Tibial nerve (tissue), 4 donors: ENCODE data around the gene SLC39A10. TPM values are rescaled to one million over a fixed set of nuclear protein-coding genes. Genes with fewer than 3 reads are reported as not detected.

Experiments used
- DNase-seq, 2 donors: peaks; one replicate each; pipeline ENCODE4 v3.0.0-alpha.2; 2019; ENCODE audit warnings: low spot score in 2 of 2
- H3K27ac ChIP-seq, 4 donors: fragments of 200-600 bp; sonication (generic) in 3 of 4; one replicate each; pipeline ENCODE4 v1.5.1; 2017 to 2019; ENCODE audit warnings: mild to moderate bottlenecking in 1 of 4
- H3K27me3 ChIP-seq, 2 donors: fragments of 200-600 bp; sonication (generic) in 1 of 2; one replicate each; pipeline versions ENCODE4 v1.5.1 to v1.6.0; 2017 to 2019
- H3K36me3 ChIP-seq, 3 donors: fragments of 200-600 bp; sonication (generic); one replicate each; pipeline ENCODE4 v1.5.1; 2018 to 2019
- H3K4me1 ChIP-seq, 4 donors: fragments of 200-600 bp; sonication (generic) in 3 of 4; one replicate each; pipeline ENCODE4 v1.5.1; 2017 to 2019
- H3K4me3 ChIP-seq, 4 donors: fragments of 200-600 bp; sonication (generic) in 3 of 4; one replicate each; pipeline ENCODE4 v1.5.1; 2017 to 2019; ENCODE audit warnings: mild to moderate bottlenecking in 1 of 4, moderate library complexity in 1 of 4
- H3K9me3 ChIP-seq, 4 donors: fragments of 200-600 bp; sonication (generic) in 3 of 4; one replicate each; pipeline ENCODE4 v1.5.1; 2017 to 2019
- EP300 ChIP-seq, 2 donors: sonication (generic); formaldehyde crosslinking; IDR thresholded peaks; one replicate each; pipeline ENCODE4 v1.6.1; 2017; ENCODE audit warnings: antibody characterized with exemption in 2 of 2, mild to moderate bottlenecking in 1 of 2
- POLR2A ChIP-seq, 2 donors: fragments of 450-650 bp; IDR thresholded peaks; one replicate each; pipeline ENCODE4 v1.6.1; 2017; ENCODE audit warnings: antibody characterized with exemption in 2 of 2, mild to moderate bottlenecking in 2 of 2, moderate library complexity in 2 of 2
- WGBS, 2 donors: methylation state at CpG; one replicate each; pipeline ENCODE4 v1.1.5; 2018; 5-methylcytosine and 5-hydroxymethylcytosine counted together
- total RNA-seq, 4 donors: library from RNA; depleted of rRNA; stranded (reverse); fragments of >200 nt; gene quantifications; one replicate each; pipeline ENCODE4 v1.1.0, GENCODE V29; 2016
- TF ChIP-seq, protein P1 (sequence below), 5 experiments: fragments of 200-600 bp in 3 of 5; fragments of 450-650 bp in 2 of 5; sonication (generic) in 3 of 5; IDR thresholded peaks; one replicate each; pipeline ENCODE4 v1.5.1; 2016 to 2019; ENCODE audit warnings: antibody characterized with exemption in 5 of 5, mild to moderate bottlenecking in 3 of 5, moderate library complexity in 2 of 5

The SLC39A10 gene
- total RNA-seq, 4 donors from 2014 or later: 17.7 to 24.9 (median 20.7) TPM

DNA sequence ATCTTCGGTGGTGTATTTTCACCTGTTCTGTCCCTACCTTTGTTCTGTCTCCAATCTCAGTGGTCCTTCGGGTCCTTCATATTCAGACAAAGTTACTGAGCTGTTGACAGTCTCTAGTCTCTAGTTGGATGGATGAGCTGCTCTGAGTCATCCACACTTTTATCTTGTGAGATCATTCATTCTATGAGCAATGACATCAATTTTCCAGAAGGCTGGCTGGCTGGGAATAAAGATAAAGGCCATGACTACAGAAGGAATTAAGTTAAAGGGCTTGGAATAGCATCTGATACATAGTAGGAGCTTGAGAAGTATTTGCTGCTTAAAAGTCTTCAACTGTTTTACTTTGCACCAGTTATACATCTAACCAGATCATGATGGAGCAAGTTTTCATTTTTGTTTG is 43.1 kb upstream of the SLC39A10 start:
- Histone ChIP-seq H3K9me3 (no peaks in the 10 kb centered on the region), H3K27me3 (no peaks in the 10 kb centered on the region), H3K27ac (no peak overlapping the region), H3K4me3 (no peak overlapping the region), H3K4me1 (peaks cover 0 to 16% (median 0%) of the 10 kb centered on the region in 4 donors), H3K36me3 (no peaks in the 10 kb centered on the region)
- TF ChIP-seq, protein P1, sequence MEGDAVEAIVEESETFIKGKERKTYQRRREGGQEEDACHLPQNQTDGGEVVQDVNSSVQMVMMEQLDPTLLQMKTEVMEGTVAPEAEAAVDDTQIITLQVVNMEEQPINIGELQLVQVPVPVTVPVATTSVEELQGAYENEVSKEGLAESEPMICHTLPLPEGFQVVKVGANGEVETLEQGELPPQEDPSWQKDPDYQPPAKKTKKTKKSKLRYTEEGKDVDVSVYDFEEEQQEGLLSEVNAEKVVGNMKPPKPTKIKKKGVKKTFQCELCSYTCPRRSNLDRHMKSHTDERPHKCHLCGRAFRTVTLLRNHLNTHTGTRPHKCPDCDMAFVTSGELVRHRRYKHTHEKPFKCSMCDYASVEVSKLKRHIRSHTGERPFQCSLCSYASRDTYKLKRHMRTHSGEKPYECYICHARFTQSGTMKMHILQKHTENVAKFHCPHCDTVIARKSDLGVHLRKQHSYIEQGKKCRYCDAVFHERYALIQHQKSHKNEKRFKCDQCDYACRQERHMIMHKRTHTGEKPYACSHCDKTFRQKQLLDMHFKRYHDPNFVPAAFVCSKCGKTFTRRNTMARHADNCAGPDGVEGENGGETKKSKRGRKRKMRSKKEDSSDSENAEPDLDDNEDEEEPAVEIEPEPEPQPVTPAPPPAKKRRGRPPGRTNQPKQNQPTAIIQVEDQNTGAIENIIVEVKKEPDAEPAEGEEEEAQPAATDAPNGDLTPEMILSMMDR (IDR thresholded peaks at IDR 0.05): no peak
- no peak for TF ChIP-seq EP300 (IDR thresholded peaks at IDR 0.05)
- TF ChIP-seq POLR2A (IDR thresholded peaks at IDR 0.05): no peak
- 59 to 67% methylated on average over 2 of the region's 2 CpGs for WGBS, 2 donors
- DNase-seq: no peak

DNA sequence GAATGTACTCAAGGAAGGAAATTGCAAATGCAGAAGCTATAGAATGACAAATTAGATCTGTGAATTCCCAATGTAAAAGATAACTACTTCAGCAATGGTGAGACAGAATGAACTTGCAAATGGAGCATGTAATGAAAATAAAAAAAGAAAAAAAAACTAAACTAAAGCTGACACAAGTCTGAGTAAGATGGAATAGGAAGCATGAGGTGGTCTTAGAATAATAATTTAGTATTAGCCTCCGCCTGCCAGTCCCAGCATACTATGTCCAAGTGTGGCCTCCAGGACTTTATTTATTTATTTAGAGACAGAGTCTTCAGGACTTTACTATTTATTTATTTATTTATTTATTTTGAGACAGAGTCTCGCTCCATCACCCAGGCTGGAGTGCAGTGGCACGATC is 37.4 kb upstream of the SLC39A10 start:
- no peak overlapping the region for H3K4me3 ChIP-seq
- no peaks in the 10 kb centered on the region for H3K4me1 ChIP-seq
- no peaks in the 10 kb centered on the region for H3K36me3 ChIP-seq
- 93 to 95% methylated on average over 3 of the region's 3 CpGs for WGBS, 2 donors
- no peaks in the 10 kb centered on the region for H3K9me3 ChIP-seq
- TF ChIP-seq POLR2A (IDR thresholded peaks at IDR 0.05): no peak
- no peaks in the 10 kb centered on the region for H3K27me3 ChIP-seq
- DNase-seq: no peak
- no peak overlapping the region for H3K27ac ChIP-seq

DNA sequence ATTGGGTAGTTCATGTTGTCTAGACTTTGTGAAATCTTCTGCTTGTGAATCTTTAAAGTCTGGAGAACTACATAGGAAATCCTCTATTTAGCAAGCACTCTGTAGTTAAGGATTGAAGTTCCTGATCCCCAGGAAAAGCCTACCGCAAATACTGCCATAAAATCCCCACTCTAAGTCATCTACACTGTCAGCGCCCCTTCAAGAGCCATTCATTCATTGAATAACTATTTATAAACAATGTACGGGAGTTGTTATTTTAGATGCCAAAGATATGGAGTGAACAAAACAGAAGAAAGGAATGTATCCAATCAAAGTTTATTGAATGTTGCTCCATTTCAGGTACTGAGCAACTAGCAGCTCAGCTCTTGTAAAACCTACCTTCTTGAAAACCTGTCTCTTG is 36.5 kb upstream of the SLC39A10 start:
- Histone ChIP-seq H3K4me3 (no peak overlapping the region), H3K9me3 (no peaks in the 10 kb centered on the region), H3K4me1 (no peaks in the 10 kb centered on the region), H3K36me3 (no peaks in the 10 kb centered on the region), H3K27me3 (no peaks in the 10 kb centered on the region), H3K27ac (no peak overlapping the region)
- TF ChIP-seq POLR2A (IDR thresholded peaks at IDR 0.05): no peak
- TF ChIP-seq EP300 (IDR thresholded peaks at IDR 0.05): no peak
- TF ChIP-seq, protein P1 (IDR thresholded peaks at IDR 0.05): no peak
- WGBS, 2 donors: 51 to 54% methylated on average over 3 of the region's 3 CpGs
- DNase-seq: no peak

DNA sequence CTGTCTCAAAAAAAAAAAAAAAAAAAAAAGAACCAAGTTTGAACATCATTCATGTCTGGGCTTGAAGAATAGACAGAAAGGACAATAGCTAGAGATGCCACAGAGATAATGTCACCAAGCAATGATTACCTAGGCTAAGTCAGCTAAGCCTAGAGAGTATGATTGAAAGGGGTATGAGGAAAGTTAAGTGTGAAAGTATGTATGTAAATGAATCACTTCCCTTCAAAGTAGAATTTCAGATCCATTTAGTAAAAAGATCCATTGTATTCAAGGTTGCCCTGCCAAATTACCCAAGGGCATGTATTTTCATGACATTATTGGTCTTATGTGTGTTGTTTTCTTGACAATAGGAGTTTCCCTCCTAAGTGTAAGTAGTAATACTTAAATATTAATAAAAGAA is 34.1 kb upstream of the SLC39A10 start:
- Histone ChIP-seq H3K36me3 (no peaks in the 10 kb centered on the region), H3K4me3 (no peak overlapping the region), H3K4me1 (no peaks in the 10 kb centered on the region), H3K27me3 (no peaks in the 10 kb centered on the region), H3K9me3 (no peaks in the 10 kb centered on the region), H3K27ac (no peak overlapping the region)
- no peak for DNase-seq
- TF ChIP-seq, protein P1 (IDR thresholded peaks at IDR 0.05): no peak
- TF ChIP-seq POLR2A (IDR thresholded peaks at IDR 0.05) (no peak), EP300 (IDR thresholded peaks at IDR 0.05) (no peak)

DNA sequence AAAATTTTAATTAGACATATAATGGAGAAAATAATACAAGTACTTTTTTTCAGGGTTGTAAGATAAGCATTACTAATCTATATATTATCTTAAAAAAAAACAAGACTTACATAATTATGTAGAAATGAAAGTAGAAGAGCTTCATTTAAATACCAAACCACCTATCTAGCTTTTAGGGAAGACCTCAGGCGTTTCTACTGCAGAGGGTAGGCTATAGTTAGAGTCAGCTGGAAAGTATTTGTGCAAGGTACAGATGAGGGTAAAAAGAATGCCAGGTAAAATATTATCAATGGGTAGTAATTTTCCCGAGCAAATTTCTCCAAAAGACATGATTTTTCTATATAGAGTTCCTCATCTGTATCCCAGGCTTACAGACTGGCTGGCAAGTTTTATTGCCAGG is 30.5 kb upstream of the SLC39A10 start:
- Histone ChIP-seq H3K27ac (no peak overlapping the region), H3K9me3 (no peaks in the 10 kb centered on the region), H3K36me3 (no peaks in the 10 kb centered on the region), H3K27me3 (no peaks in the 10 kb centered on the region), H3K4me1 (no peaks in the 10 kb centered on the region), H3K4me3 (no peak overlapping the region)
- TF ChIP-seq POLR2A (IDR thresholded peaks at IDR 0.05): no peak
- TF ChIP-seq, protein P1 (IDR thresholded peaks at IDR 0.05): no peak
- TF ChIP-seq EP300 (IDR thresholded peaks at IDR 0.05): no peak
- 84 to 89% methylated on average over 2 of the region's 2 CpGs for WGBS, 2 donors
- no peak for DNase-seq

DNA sequence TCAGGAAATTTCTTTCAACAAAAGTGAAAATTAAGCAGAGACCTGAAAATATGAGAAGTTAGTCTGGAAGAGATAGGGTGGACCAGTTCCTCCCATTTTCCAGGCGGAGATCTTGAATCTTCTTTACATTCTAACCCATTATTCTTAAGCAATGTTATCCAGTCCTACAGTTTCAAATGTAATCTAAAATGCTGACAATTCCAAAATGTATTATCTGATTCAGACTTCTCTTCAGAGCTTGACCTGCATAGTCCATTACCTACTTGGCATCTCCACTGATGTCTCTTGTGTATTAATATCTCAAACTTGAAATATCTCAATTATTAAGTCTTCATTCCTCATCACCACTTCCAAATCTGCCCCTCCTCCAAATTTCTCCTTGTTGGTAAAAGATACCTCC is 28.4 kb upstream of the SLC39A10 start:
- Histone ChIP-seq H3K4me3 (no peak overlapping the region), H3K36me3 (no peaks in the 10 kb centered on the region), H3K27ac (no peak overlapping the region), H3K9me3 (peaks cover 0 to 6% (median 0%) of the 10 kb centered on the region in 4 donors), H3K4me1 (no peaks in the 10 kb centered on the region), H3K27me3 (no peaks in the 10 kb centered on the region)
- 98 to 100% methylated on average over 1 of the region's 1 CpG for WGBS, 2 donors
- DNase-seq: no peak
- TF ChIP-seq EP300 (IDR thresholded peaks at IDR 0.05): no peak
